PC-3 (cell line): ENCODE measurements around the gene DDI2. TPM values are rescaled to one million over a fixed set of nuclear protein-coding genes. Genes with fewer than 3 reads are reported as not detected.

Experiments
- ATAC-seq: fragments of 200-7000 bp; cut with Tn5 transposase; 2 replicates; pipeline ENCODE4 v1.9.1; 2020; ENCODE audit warnings: mild to moderate bottlenecking, moderate library complexity
- BruUV-seq: library from RNA; stranded (reverse); fragments of 400-500 nt; replicated peaks from 2 replicates; lab custom pipeline; 2021; lab: Mats Ljungman, UMichigan
- CTCF ChIA-PET: fragments of 300-600 bp; sonication (Branson Sonifier 250); formaldehyde crosslinking; loops from one replicate; lab custom pipeline; 2022; ENCODE audit warnings: antibody characterized with exemption; lab: Charles Lee
- POLR2A ChIA-PET: fragments of 300-600 bp; sonication (Branson Sonifier 250); formaldehyde crosslinking; loops from one replicate; lab custom pipeline; 2022; ENCODE audit warnings: antibody characterized with exemption; ENCODE audit not compliant: unreplicated experiment; lab: Charles Lee
- DNase-seq: peaks from one replicate; pipeline ENCODE4 v3.0.0-alpha.2; 2015
- H2AFZ ChIP-seq: fragments of 300-600 bp; sonication (generic); 2 replicates; pipeline ENCODE4 v1.6.0; 2016; ENCODE audit warnings: antibody characterized with exemption, low read length
- H3F3A ChIP-seq: fragments of 300-600 bp; sonication (generic); one replicate; pipeline ENCODE4 v1.6.0; 2017; ENCODE audit warnings: antibody characterized with exemption, low read length, control low read depth, mild to moderate bottlenecking; ENCODE audit not compliant: unreplicated experiment
- H3K27ac ChIP-seq: fragments of 300-600 bp; sonication (generic); 2 replicates; pipeline ENCODE4 v1.5.1; 2016; ENCODE audit warnings: mild to moderate bottlenecking, low read length
- H3K27me3 ChIP-seq: fragments of 300-600 bp; sonication (generic); 2 replicates; pipeline ENCODE4 v1.6.1; 2016; ENCODE audit warnings: low read length, mixed read lengths
- H3K36me3 ChIP-seq: fragments of 300-600 bp; sonication (generic); 2 replicates; pipeline ENCODE4 v1.6.1; 2016; ENCODE audit warnings: low read depth, mixed run types, low read length, mixed read lengths
- H3K4me1 ChIP-seq: fragments of 300-600 bp; sonication (generic); 2 replicates; pipeline ENCODE4 v1.5.1; 2016; ENCODE audit warnings: low read length; ENCODE audit not compliant: insufficient read depth
- H3K4me2 ChIP-seq: fragments of 300-600 bp; sonication (generic); 2 replicates; pipeline ENCODE4 v1.6.0; 2016; ENCODE audit warnings: low read length
- H3K4me3 ChIP-seq: fragments of 300-600 bp; sonication (generic); 2 replicates; pipeline ENCODE4 v1.5.1; 2016; ENCODE audit warnings: mild to moderate bottlenecking, low read length, mixed read lengths
- H3K79me2 ChIP-seq: fragments of 300-600 bp; sonication (generic); 2 replicates; pipeline ENCODE4 v1.6.1; 2017; ENCODE audit warnings: low read length, mixed read lengths
- H3K9ac ChIP-seq: fragments of 300-600 bp; sonication (generic); 2 replicates; pipeline ENCODE4 v1.6.0; 2016; ENCODE audit warnings: mild to moderate bottlenecking, low read length
- H3K9me2 ChIP-seq: fragments of 300-600 bp; sonication (generic); replicated peaks from 2 replicates; pipeline ENCODE4 v1.6.1; 2016; ENCODE audit warnings: mixed run types, low read length, mixed read lengths
- H3K9me3 ChIP-seq: fragments of 300-600 bp; sonication (generic); 2 replicates; pipeline ENCODE4 v1.6.1; 2016; ENCODE audit warnings: low read length, mixed read lengths
- H4K20me1 ChIP-seq: fragments of 300-600 bp; sonication (generic); 2 replicates; pipeline ENCODE4 v1.6.1; 2016; ENCODE audit warnings: low read length, mixed read lengths
- CTCF ChIP-seq: fragments of 300-600 bp; sonication (generic); conservative IDR thresholded peaks from 2 replicates; pipeline ENCODE4 v1.5.1; 2017; ENCODE audit warnings: antibody characterized with exemption, low read depth, mild to moderate bottlenecking, low read length
- EZH2 ChIP-seq: fragments of 300-600 bp; sonication (generic); IDR thresholded peaks from one replicate; pipeline ENCODE4 v1.6.1; 2017; ENCODE audit warnings: antibody characterized with exemption, mild to moderate bottlenecking, low read length; ENCODE audit not compliant: unreplicated experiment
- EZH2phosphoT487 ChIP-seq: fragments of 300-600 bp; sonication (generic); IDR thresholded peaks from 2 replicates; pipeline ENCODE4 v1.6.1; 2018; ENCODE audit warnings: mild to moderate bottlenecking, antibody characterized with exemption, low read length, borderline replicate concordance
- intact Hi-C: fragments of 100-400 bp; cut with micrococcal nuclease; formaldehyde crosslinking; loops from 2 replicates; pipeline ENCODE4 v1.9.0; 2023
- total RNA-seq: library from RNA; depleted of rRNA; stranded (reverse); fragments of >200 nt; gene quantifications from 2 replicates; pipeline ENCODE4 v1.2.3, GENCODE V29; 2014

Gene DDI2
- total RNA-seq, 1 experiment from 2014 or later, result 15.0 TPM

- Histone ChIP-seq H3K36me3 (peaks cover 30% of the 10 kb centered on the region), H3K79me2 (no peaks in the 10 kb centered on the region), H3K27ac (no peak overlapping the region), H3K9me2 (no peaks in the 10 kb centered on the region), H3K9ac (no peak overlapping the region), H3K4me2 (no peak overlapping the region), H3F3A (no peaks in the 10 kb centered on the region), H3K9me3 (no peaks in the 10 kb centered on the region), H4K20me1 (no peaks in the 10 kb centered on the region), H3K4me3 (no peak overlapping the region), H3K4me1 (no peaks in the 10 kb centered on the region), H3K27me3 (no peaks in the 10 kb centered on the region), H2AFZ (no peak overlapping the region)
- TF ChIP-seq EZH2 (no peak), EZH2phosphoT487 (no peak), CTCF (no peak)
- POLR2A ChIA-PET, result interaction anchor here (0.6 kb wide), 1 partner anchor 43 kb away, joined by 4 read pairs; no protein-coding TSS in a partner anchor
- intact Hi-C loops, result no loop called here
- CTCF ChIA-PET, result no interaction called here
- ATAC-seq (no peak), DNase-seq (no peak)
- no TSS peak for BruUV-seq
Observed at GRCh38 chr1:15662477-15662876, 45.2 kb downstream of the DDI2 start.

GRCh38 chr1:15663925-15664324 lies 46.7 kb downstream of the DDI2 start:
- Histone ChIP-seq H3K79me2 (no peaks in the 10 kb centered on the region), H3K9ac (no peak overlapping the region), H3K9me2 (no peaks in the 10 kb centered on the region), H3K36me3 (peaks cover 26% of the 10 kb centered on the region), H3K4me1 (no peaks in the 10 kb centered on the region), H3K4me3 (no peak overlapping the region), H4K20me1 (no peaks in the 10 kb centered on the region), H3K27ac (no peak overlapping the region), H3F3A (no peaks in the 10 kb centered on the region), H3K27me3 (no peaks in the 10 kb centered on the region), H3K4me2 (no peak overlapping the region), H2AFZ (no peak overlapping the region), H3K9me3 (no peaks in the 10 kb centered on the region)
- intact Hi-C loops, result no loop called here
- BruUV-seq, result no TSS peak
- TF ChIP-seq EZH2, result no peak
- no peak for TF ChIP-seq CTCF
- TF ChIP-seq EZH2phosphoT487, result no peak
- ChIA-PET POLR2A (no interaction called here), CTCF (no interaction called here)
- DNase-seq (no peak), ATAC-seq (no peak)

- Histone ChIP-seq H2AFZ (no peak overlapping the region), H3K9me2 (no peaks in the 10 kb centered on the region), H3K79me2 (no peaks in the 10 kb centered on the region), H3K4me1 (no peaks in the 10 kb centered on the region), H3K4me3 (no peak overlapping the region), H3K9me3 (no peaks in the 10 kb centered on the region), H3K36me3 (no peaks in the 10 kb centered on the region; the same call in 1 of the 2 replicates), H3K27ac (no peak overlapping the region), H3K4me2 (no peak overlapping the region), H4K20me1 (no peaks in the 10 kb centered on the region), H3K27me3 (no peaks in the 10 kb centered on the region), H3F3A (no peaks in the 10 kb centered on the region), H3K9ac (no peak overlapping the region)
- ChIA-PET POLR2A (no interaction called here), CTCF (no interaction called here)
- DNase-seq (no peak), ATAC-seq (no peak)
- TF ChIP-seq EZH2phosphoT487 (no peak), CTCF (no peak), EZH2 (no peak)
- intact Hi-C loops, result no loop called here
- no TSS peak for BruUV-seq
Observed at GRCh38 chr1:15667362-15667761, 50.1 kb downstream of the DDI2 start.
